Glomerular endothelial cell (primary cell): Measurements from ENCODE around the gene KCNN2. TPM values are rescaled to one million over a fixed set of nuclear protein-coding genes. Genes with fewer than 3 reads are reported as not detected.
"Not testable (repeated sequence)": the region's sequence is repeated elsewhere in the genome, so short reads cannot be mapped to it uniquely, and the experiment has no call there.

Experiments used
- DNase-seq: peaks from one replicate; pipeline ENCODE4 v3.0.0-alpha.2; 2011; ENCODE audit warnings: low read depth, low spot score; ENCODE audit errors: extremely low read depth
- total RNA-seq: library from RNA; depleted of rRNA; stranded (reverse); fragments of >200 nt; gene quantifications from 2 replicates; pipeline ENCODE4 v1.2.3, GENCODE V29; 2015

KCNN2 gene
- total RNA-seq, 1 donor from 2014 or later = 8.0 TPM

DNA sequence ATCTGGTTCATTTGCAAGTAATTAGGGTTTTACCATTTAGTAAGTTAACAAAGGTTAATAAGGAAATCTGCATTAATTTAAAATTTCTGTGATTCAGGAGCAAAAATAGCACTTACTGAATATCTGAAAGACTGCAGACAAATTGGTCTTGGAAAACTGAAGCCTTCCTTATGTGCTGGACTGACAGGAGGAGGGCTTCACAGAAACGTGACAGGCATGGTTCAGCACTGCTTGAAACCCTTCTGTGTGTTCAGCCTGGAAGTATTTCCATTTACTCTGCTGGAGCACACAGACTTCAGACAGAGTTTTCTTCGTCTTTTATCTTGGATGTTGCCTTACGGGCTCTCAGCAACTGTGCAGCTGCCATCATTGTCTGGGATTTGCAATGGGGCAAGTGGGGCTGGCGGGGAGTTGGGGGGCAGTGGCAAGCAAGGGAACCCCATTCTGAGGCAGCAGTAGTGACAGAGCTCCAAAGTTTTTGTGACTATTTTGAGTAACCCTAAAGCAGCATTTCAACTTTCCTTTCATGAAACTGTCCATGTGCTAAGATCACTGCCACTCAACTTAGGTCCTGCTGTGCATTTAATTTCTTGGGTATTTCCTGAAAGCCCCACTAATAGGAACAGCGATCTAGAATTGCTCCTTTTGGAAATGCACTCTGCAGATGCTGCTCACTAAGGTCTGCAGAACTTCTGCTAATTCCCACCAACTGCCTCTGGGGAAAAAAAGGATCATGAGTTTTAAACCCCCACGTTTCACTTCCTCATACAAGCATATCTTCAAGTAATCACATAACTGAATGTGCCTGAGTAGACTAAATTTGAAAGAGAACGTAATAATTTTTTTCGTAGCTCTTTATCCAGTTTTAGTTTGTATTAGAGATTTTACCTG lies 56.6 kb downstream of the KCNN2 start:
- no peak for DNase-seq

DNA sequence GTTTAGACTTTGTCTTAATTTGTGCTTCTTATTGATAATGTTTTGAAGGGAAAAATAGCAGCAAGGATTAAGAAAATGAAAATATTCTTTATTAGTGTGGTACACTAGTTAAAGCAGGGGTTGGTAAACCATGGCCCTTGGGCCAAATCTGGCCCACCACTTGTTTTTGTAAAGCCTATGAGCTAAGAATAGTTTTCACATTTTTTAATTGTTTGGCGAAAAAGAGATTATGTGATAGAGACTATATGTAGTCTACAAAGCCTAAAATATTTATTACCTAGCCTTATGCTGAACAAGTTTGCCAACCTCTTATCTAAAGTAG lies 57.2 kb downstream of the KCNN2 start:
- no peak for DNase-seq

DNA sequence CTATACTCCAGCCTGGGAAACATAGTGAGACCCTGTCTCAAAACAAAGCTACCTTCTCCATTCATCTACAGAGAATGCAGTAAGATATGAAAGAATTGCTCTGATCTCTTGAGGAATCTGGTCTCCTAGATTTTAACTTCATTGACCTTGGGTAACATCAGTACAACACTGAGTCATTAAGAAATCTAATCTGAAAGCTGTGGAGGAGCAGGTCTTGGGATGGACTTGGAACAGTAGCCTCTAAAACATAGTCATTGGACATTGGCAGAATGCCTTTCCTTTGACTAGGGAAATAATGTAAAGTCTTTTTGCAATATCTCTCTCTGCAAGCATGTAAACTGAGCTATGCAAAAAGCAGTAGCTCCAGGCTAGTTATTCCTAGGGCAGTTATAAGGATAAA lies 58.1 kb downstream of the KCNN2 start:
- DNase-seq = no peak

DNA sequence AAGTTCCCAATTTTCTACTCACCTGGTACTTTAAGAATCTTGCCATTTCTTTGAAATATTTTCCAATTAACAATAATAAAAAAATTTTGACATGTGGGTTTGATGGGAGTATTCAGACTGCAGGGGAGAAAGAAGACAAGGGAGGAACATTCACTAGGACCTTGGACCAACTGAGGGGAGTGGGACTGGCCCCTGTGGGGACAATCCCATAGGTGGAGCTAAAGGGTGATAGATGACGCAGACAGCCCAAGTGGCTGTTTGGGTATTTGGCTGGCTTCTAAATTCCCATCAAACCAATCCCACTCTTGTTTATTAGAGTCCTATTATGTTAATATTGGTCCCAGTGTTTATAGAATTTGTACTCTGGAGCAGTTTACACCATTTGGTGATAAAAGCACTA lies 65.3 kb downstream of the KCNN2 start:
- no peak for DNase-seq

DNA sequence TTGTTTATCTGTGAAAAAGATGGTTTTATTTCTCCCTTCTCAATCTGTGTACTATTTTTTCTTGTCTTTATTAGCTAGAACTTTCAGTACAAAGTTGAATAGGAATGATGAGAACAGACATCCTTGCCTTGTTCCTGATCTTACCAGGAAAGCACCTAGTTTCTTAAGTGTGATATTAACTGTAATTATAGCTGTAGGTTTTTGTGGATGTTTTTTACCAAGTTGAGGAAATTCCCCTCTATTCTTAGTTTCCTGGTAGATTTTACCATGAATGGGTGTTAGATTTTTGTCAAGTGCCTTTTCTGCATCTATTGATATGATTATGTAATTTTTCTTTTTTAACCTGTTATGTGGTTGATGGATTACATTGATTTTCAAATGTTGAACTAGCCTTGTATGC lies 68.7 kb downstream of the KCNN2 start:
- no peak for DNase-seq

DNA sequence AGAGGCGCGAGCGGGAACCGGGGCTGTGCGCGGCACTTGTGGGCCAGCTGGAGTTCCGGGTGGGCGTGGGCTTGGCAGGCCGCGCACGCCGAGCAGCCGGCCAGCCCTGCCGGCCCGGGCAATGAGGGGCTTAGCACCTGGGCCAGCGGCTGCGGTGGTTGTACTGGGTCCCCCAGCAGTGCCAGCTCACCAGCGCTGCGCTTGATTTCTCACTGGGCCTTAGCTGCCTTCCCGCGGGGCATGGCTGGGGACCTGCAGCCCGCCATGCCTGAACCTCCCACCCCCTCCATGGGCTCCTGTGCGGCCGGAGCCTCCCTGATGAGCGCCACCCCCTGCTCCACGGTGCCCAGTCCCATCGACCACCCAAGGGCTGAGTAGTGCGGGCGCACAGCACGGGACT lies 70.8 kb downstream of the KCNN2 start:
- not testable (repeated sequence) for DNase-seq

DNA sequence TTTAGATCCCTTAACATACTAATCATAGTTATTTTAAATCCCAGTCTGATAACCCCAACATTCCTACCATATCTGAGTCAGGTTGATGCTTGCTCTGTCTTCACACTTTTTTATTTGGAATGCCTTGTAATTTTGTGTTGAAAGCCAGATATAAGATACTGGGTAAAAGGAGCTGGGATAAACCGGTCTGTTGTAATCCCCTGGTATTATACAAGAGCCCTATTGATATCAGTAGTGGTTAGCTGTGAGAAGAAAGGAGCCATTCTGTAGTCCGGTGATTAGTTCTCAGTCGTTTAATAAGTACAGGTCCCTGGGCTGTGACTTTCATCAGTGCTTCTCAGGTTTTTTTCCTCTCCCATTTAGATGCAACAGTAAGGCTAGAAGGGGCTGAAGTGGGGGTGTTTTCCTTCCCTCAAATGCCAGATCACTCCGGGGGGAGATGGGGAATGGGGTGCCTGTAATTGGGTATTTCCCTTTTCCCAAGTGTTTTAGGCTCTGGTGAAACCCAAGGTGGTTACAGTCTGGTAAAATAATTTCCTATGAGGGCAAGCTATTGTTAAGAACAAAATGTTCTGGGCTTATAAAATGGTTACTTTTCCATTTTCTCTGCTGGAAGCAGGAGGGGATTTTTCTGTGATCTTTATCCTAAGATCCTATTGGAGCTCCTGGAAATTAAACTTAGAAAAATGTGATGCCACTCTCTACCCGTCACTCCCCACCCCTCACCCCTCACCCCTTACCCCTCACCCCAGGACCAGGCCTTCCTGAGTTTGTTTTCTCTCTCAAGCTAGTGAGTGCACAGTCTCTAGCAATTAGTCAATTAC lies 72.7 kb downstream of the KCNN2 start:
- no peak for DNase-seq

DNA sequence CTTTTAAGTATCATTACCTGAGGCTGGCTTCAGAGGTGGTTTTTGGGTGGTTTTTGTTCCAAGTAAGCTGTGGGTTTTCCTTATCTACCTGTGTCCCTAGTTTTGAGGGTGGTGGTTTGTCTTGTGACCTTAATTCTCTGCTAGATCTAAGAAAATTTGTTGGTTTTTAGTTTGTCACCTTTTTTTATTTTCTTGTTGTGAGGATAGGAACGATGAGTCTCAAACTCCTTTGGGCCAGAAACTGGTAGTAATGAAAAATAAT lies 73.3 kb downstream of the KCNN2 start:
- DNase-seq = no peak

DNA sequence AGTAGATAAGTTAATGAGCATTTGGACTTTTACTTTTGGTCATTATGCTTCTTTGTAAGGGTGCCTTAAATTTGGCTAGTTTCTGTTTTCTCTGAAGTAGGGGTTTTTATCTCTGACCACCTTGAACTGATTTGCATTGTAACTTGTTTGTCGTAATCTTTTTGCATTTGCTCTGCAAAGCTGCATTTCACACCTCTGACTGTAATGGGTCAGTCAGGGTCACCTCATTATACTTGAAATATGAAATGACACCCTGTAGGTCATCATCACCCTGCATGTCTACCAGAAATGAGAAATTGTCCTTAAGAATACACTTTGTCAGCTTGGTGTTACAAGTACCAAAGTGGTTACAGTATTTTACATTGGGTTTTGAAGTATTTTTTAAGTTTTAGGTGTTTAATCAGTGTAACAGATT lies 74.0 kb downstream of the KCNN2 start:
- no peak for DNase-seq

DNA sequence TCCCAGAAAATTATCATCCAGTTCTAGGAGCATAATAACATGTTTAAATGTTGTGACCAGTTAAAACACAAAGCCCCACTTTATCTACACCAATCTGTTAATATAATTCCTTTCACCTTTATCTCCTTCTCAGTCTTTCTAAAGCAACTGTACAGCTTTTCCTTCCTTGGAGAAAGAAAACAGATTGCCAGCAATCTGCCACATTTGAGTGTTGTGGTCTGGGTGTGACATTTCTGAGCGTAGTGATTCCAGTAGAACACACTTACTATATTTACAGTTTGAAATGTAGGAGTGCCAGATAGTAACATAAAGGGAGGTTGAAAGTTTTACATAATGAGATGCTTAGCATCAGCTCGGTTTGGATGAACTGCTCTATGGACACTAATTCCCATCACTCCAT lies 76.1 kb downstream of the KCNN2 start:
- no peak for DNase-seq

DNA sequence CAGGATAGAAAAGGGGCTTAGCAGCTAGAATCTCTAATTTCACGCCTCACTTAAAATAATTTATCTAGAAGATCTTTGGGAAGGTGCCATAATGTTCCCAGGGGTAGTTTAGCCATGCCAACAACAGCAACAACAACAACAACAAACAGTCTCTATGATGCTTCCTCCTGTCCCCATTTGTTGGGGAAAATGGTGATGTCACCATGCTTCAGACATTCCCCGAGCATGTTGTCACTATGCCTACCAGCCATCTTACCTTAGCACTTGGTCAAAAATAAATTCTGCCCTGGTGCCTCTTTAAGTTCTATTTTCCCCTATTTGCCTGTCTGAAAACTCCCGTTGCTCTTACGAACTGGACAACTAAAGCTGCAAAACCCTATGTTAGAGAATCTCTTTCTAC lies 76.6 kb downstream of the KCNN2 start:
- no peak for DNase-seq

DNA sequence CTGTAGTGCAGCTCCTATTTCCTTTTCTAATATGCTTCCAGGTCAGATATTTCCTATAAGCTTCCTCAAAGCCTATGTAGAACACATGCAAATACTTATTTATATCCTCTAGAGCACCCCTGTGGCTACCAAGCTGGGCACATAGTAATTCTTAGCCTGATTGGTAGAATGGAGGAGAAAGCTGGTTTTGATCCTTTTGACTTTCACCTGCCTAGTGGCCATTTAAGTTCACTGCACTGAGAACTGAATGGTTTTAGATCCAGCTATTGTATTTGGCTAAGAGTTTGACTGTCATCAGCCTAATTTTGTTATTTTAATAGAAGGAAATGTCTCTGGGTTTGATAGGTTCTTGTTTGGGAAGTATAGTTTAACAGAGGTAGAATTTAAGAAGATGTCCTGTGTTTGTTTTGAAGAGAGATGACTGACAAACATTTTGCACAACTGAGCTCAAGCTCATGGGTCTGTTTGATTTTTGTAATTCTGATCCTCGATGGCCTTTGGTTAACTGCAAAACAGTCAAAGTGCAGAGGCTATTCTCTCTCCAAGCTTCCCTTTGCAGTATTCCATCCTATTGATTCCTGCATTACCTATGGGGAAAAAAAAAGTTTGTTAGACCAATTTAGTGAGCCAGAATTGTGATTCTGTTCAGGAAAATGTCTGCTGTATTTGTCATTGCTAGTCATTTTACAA lies 85.4 kb downstream of the KCNN2 start:
- DNase-seq = no peak

DNA sequence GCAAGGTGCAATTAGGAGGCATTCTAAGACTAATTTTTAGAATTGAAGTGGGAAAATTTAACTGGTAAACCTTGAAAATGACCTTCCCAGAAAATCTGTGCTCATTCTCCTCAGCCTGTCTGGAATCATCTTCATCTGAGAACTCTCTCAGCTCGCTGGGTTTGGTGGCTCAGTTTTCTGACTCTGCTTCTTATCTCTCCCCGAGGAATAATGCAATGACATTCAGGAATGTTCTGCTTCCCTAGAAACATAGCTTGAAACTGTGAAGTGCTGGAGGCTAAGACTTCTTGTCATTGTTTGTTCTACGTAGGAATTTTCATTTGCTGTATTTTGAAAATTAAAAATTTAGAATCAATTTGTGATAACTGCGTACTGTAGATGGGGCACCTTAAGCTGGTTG lies 86.6 kb downstream of the KCNN2 start:
- no peak for DNase-seq

DNA sequence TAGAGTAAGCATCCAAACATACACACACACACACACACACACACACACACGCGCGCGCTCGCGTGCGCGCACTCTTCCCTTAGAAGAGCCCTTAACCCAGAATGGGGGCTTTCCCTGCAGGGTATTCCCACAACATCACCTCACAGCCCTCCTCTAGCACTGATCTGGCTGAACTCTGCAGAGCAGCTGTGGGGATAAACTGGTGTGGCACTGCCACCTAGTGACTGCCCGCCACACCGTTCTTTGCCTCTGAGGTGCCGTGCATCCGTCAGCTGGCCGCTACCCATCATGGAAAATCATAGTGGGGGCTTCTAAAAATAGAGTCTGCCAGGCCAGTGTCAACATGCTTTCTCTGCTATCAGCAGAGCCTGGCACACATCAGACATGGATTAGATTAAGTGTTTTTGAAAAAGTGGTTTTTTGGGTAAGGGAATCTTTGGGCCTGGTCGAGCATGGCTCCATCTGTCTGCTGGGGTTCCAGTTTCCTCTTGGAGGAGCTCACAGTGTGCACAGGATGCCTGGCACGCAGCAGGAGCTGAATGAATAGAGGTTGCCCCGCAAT lies 88.1 kb downstream of the KCNN2 start:
- peak; percentile 7 for DNase-seq

DNA sequence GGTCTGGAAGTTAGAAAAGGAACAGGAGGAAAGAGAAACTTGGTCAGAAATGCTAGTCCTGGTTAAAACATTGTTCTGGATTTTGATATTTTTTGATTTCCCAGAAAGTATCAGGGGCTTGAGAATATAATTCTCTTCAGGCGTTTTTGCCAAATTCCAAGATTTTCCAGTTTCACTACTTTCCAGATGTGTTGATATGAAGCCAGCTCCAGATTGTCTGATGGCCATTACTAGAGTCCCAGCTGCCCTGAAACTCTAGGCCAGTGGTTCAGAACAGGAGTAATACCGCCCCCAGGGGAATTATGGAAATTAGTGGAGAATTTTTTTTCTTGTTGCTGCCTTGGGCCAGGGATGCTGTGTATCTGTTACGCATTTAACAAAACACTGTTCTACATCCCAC lies 88.6 kb downstream of the KCNN2 start:
- no peak for DNase-seq

DNA sequence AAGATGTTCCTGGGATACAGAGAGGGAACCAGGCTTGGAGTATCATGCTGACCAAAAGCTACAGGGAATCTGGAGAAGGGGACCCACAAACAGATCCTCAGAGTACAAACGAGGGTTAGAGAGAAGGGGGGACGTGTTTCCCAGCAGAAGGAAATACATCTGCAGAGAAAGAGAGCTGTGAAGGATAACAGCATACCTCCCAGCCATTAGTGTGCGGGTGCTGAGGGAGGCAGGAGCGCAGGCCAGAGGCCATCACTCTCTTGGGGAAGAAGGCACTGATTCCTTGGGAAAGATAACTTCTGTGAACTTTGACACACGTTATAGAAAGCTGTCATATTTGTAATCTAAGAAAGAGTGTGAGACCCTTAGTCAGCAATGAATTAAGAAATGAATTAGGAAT lies 96.9 kb downstream of the KCNN2 start:
- no peak for DNase-seq

DNA sequence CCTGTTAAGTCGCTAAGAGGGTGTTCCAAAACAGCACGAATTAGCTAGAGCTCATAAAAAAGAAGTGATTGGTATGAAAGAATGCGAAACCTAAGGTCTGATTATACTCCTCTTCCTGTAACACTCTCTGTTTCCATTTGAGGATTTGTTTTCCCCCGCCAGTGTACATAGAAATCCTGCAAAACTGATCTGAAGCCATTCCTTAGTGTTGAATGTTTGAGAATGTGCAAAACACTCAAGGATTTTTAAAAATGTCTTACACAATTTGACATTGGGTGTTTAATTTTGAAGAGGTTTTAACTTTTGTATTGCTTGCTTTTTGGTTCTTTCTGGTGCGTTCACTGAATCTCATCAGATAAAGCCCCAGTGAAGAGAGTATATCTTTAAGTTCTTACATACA lies 105.3 kb downstream of the KCNN2 start:
- no peak for DNase-seq

DNA sequence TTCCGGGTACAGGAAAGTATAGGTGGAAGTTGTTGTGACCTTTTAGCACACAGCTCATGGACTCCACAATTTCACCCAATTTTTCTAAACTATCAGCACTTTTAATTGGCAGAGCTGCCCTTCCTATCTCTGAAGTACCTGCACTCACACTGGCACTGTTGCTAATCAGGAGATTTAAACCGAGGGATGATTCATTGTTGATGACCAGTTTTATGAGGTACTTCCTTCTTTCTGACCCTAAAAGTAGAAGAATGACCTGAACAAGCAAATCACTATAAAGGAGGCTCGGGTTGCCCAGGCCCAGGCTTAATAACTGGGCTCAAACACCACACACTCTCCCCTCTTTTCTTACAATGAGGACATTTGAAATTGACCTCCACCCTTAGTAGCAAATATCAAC lies 105.9 kb downstream of the KCNN2 start:
- no peak for DNase-seq

DNA sequence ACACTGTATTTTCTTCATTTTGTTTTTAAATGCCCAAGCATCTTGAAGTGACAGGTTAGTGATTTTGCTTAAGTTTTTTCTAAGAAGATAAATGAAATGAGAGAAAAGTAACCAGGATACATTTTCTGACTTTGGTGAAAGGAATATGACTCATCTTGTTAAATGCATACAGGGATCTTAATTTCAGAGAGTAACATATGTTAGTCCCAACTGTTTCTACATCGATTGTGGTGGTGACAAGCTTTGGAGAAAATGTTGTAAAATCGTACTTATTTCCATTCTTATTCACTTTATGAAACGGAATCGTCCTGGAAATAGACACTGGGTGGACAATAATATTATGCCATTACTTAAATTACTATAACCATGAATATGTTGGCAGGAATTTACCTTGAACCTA lies 107.5 kb downstream of the KCNN2 start:
- no peak for DNase-seq

DNA sequence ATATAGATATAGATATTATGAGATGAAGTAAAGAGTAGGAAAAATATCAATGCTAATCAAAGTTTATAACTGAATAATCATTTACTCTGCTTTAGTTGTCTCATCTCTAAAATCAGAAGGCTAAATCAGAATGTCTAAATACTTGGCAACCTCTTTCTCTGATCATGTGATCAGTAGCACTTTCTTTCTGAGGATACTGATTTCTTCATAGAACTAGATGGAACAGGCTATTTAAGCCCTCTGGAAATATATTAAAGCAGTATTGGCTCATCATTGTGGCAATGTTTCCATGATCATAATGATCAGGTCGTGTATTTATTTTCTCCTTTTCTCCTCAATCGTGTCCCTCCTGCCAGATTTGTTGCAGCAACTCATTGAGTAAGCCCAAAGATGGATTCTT lies 109.7 kb downstream of the KCNN2 start:
- no peak for DNase-seq

DNA sequence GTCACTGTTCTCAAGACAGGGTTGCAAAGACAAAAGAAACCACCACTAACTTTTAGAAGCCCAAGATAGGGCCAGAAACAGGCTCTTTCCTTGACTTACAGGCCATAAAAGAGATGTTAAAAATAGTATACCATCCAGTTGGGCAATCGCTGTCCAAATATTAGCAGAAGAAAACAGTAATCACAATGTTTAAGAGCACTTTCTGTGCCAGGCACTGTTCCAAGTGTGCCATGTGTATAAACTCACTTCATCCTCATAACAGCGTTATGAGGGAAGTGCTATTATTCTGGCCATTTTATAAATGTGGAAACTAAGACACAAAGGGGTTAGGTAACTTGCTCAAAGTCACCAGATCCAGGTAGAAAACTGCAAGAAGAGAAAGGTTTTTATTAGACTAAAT lies 111.7 kb downstream of the KCNN2 start:
- DNase-seq = no peak
